Measurements from ENCODE around the gene INTS6.

DNA sequence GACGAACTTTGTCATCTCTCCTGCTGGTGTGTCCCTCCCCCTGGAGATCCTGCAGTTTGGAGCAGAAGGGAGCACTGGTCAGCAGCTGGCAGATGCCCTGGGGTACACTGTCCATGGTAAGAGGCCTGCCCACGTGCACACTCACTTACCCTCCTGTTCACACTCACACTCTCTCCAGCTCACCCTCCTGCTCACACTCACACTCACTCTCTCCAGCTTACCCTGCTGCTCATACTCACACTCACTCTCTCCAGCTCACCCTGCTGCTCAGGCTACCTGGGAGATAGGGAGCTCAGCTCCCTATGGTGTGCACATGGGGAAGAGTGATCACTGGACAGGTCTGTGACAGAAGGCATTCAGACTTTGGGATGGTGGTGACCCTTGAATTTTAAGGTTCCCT lies 111.6 kb downstream of the INTS6 start:
- TF ChIP-seq EZH2 (IDR thresholded peaks at IDR 0.05; ENCODE audit: insufficient read depth, poor library complexity, severe bottlenecking) (no peak), EZH2phosphoT487 (IDR thresholded peaks at IDR 0.05; ENCODE audit: insufficient read depth, low read depth) (no peak)
